H1 (cell line): ENCODE measurements around the gene ASAP2. TPM values are rescaled to one million over a fixed set of nuclear protein-coding genes. Genes with fewer than 3 reads are reported as not detected.

Source experiments
- CTCF ChIA-PET: fragments of 300-600 bp; sonication (Branson Sonifier 250); formaldehyde crosslinking; loops from one replicate; lab custom pipeline; 2021; ENCODE audit not compliant: partially characterized antibody; lab: Charles Lee
- POLR2A ChIA-PET: fragments of 300-600 bp; sonication (Branson Sonifier 250); formaldehyde crosslinking; loops from one replicate; lab custom pipeline; 2021; ENCODE audit warnings: inconsistent platforms; ENCODE audit not compliant: partially characterized antibody; lab: Charles Lee
- DNase-seq, 2 experiments: peaks; one replicate each; pipeline versions ENCODE4 v3.0.0 to v3.0.0-alpha.2; 2010 to 2022; ENCODE audit warnings: low spot score in 2 of 2, low read depth in 1 of 2, mixed read lengths in 1 of 2
- FAIRE-seq: peaks from 2 replicates; lab custom pipeline; 2011; peaks lifted over from hg19 to GRCh38; lab: Jason Lieb, UNC
- H2AFZ ChIP-seq: 2 replicates; pipeline ENCODE4 v1.8.1; 2012; ENCODE audit warnings: low read length, inconsistent platforms
- H2AK5ac ChIP-seq: 2 replicates; pipeline ENCODE4 v1.6.1; 2013; ENCODE audit warnings: low read depth, low read length
- H2BK120ac ChIP-seq: replicated peaks from 2 replicates; pipeline ENCODE3; 2013; ENCODE audit warnings: low read depth, low read length, inconsistent platforms
- H2BK12ac ChIP-seq: 2 replicates; pipeline ENCODE4 v1.6.1; 2013; ENCODE audit warnings: low read depth, low read length
- H2BK15ac ChIP-seq: 2 replicates; pipeline ENCODE4 v1.6.1; 2013; ENCODE audit warnings: low read length
- H2BK20ac ChIP-seq: 2 replicates; pipeline ENCODE4 v1.6.1; 2013; ENCODE audit warnings: low read length
- H2BK5ac ChIP-seq: 2 replicates; pipeline ENCODE4 v1.6.1; 2013; ENCODE audit warnings: low read depth, low read length
- H3K14ac ChIP-seq: 2 replicates; pipeline ENCODE4 v1.6.1; 2013; ENCODE audit warnings: inconsistent platforms; ENCODE audit not compliant: insufficient read length
- H3K18ac ChIP-seq: 2 replicates; pipeline ENCODE4 v1.6.1; 2013; ENCODE audit warnings: low read length; ENCODE audit errors: extremely low read depth
- H3K23ac ChIP-seq: 2 replicates; pipeline ENCODE4 v1.6.1; 2013; ENCODE audit warnings: inconsistent platforms; ENCODE audit not compliant: insufficient read length
- H3K23me2 ChIP-seq: 2 replicates; pipeline ENCODE4 v1.6.1; 2013; ENCODE audit warnings: low read depth, low read length
- H3K27ac ChIP-seq: 2 replicates; pipeline ENCODE4 v1.6.1; 2011; ENCODE audit warnings: low read depth, low read length, inconsistent platforms
- H3K27me3 ChIP-seq, 4 experiments: replicated peaks in 1 of 4; 1 replicate in 1 of 4; 2 replicates in 3 of 4; pipeline versions ENCODE4 v1.6.1 to v1.8.1; 2011 to 2013; ENCODE audit warnings: low read length in 3 of 4, mild to moderate bottlenecking in 3 of 4, inconsistent platforms in 2 of 4, mixed read lengths in 2 of 4, moderate library complexity in 1 of 4; ENCODE audit not compliant: control insufficient read depth in 3 of 4, insufficient read depth in 3 of 4; ENCODE audit errors: extremely low read depth in 1 of 4
- H3K36me3 ChIP-seq, 4 experiments: 2 replicates each; pipeline versions ENCODE4 v1.6.1 to v1.8.1; 2011 to 2013; ENCODE audit warnings: mild to moderate bottlenecking in 4 of 4, low read length in 3 of 4, moderate library complexity in 2 of 4, control low read depth in 1 of 4, inconsistent platforms in 1 of 4; ENCODE audit not compliant: insufficient read depth in 4 of 4, control insufficient read depth in 2 of 4
- H3K4ac ChIP-seq: replicated peaks from 2 replicates; pipeline ENCODE3; 2013; ENCODE audit warnings: low read length, low read depth, mixed read lengths, inconsistent platforms; ENCODE audit not compliant: insufficient read length
- H3K4me1 ChIP-seq, 4 experiments: replicated peaks in 1 of 4; 1 replicate in 1 of 4; 2 replicates in 3 of 4; pipeline versions ENCODE4 v1.6.1 to v1.8.1; 2011 to 2013; ENCODE audit warnings: low read length in 3 of 4, inconsistent platforms in 2 of 4, mixed read lengths in 1 of 4; ENCODE audit not compliant: insufficient read depth in 4 of 4, control insufficient read depth in 3 of 4
- H3K4me2 ChIP-seq, 2 experiments: 2 replicates each; pipeline versions ENCODE4 v1.6.1 to v1.8.1; 2011 to 2013; ENCODE audit warnings: low read depth in 2 of 2, low read length in 2 of 2, control low read depth in 1 of 2, inconsistent platforms in 1 of 2, mild to moderate bottlenecking in 1 of 2; ENCODE audit not compliant: insufficient read depth in 1 of 2
- H3K4me3 ChIP-seq, 4 experiments: fragments of 200-600, 300-600 bp in 1 of 4; sonication (generic), shearing (Covaris generic), sonication (Bioruptor Twin) in 1 of 4; 2 replicates each; pipeline versions ENCODE4 v1.5.1 to v1.8.1; 2011 to 2016; ENCODE audit warnings: low read length in 4 of 4, low read depth in 3 of 4, control low read depth in 2 of 4, inconsistent platforms in 2 of 4, mild to moderate bottlenecking in 2 of 4, mixed read lengths in 1 of 4, moderate library complexity in 1 of 4; ENCODE audit not compliant: insufficient read depth in 2 of 4; ENCODE audit errors: extremely low read depth in 1 of 4
- H3K56ac ChIP-seq: replicated peaks from 2 replicates; pipeline ENCODE3; 2013; ENCODE audit warnings: low read depth, mild to moderate bottlenecking, mixed read lengths, low read length, inconsistent platforms; ENCODE audit not compliant: insufficient read length
- H3K79me1 ChIP-seq: 2 replicates; pipeline ENCODE4 v1.6.1; 2013; ENCODE audit warnings: low read depth, low read length, control low read depth
- H3K79me2 ChIP-seq, 2 experiments: 2 replicates each; pipeline versions ENCODE4 v1.6.1 to v1.8.1; 2012 to 2013; ENCODE audit warnings: low read length in 2 of 2, mild to moderate bottlenecking in 2 of 2, inconsistent platforms in 1 of 2; ENCODE audit not compliant: insufficient read depth in 2 of 2, control insufficient read depth in 1 of 2
- H3K9ac ChIP-seq, 4 experiments: replicated peaks in 1 of 4; 1 replicate in 1 of 4; 2 replicates in 3 of 4; pipeline versions ENCODE4 v1.6.1 to v1.8.1; 2011 to 2013; ENCODE audit warnings: low read depth in 3 of 4, low read length in 3 of 4, control low read depth in 2 of 4, mild to moderate bottlenecking in 2 of 4, moderate library complexity in 2 of 4, inconsistent platforms in 1 of 4; ENCODE audit errors: extremely low read depth in 1 of 4
- H3K9me3 ChIP-seq, 2 experiments: 2 replicates each; pipeline versions ENCODE4 v1.6.1 to v1.8.1; 2012 to 2013; ENCODE audit warnings: mild to moderate bottlenecking in 2 of 2, moderate library complexity in 2 of 2, control low read depth in 1 of 2, inconsistent platforms in 1 of 2, low read depth in 1 of 2, low read length in 1 of 2, mixed read lengths in 1 of 2; ENCODE audit not compliant: insufficient read depth in 2 of 2
- H4K20me1 ChIP-seq, 2 experiments: replicated peaks in 1 of 2; 2 replicates each; pipeline versions ENCODE3 to v1.8.1; 2011 to 2013; ENCODE audit warnings: inconsistent platforms in 2 of 2, low read length in 2 of 2, mild to moderate bottlenecking in 1 of 2; ENCODE audit not compliant: insufficient read depth in 2 of 2, control insufficient read depth in 1 of 2
- H4K5ac ChIP-seq: 2 replicates; pipeline ENCODE4 v1.6.1; 2013; ENCODE audit warnings: low read length, low read depth, mixed read lengths, inconsistent platforms; ENCODE audit not compliant: insufficient read length
- H4K8ac ChIP-seq: 2 replicates; pipeline ENCODE4 v1.8.0; 2013; ENCODE audit warnings: mild to moderate bottlenecking, moderate library complexity, low read length, inconsistent platforms; ENCODE audit not compliant: insufficient read depth; ENCODE audit errors: extremely low read depth
- H4K91ac ChIP-seq: replicated peaks from 2 replicates; pipeline ENCODE3; 2013; ENCODE audit warnings: low read length, mixed read lengths, inconsistent platforms; ENCODE audit not compliant: insufficient read length
- ATF3 ChIP-seq: IDR thresholded peaks from 2 replicates; pipeline ENCODE4 v1.6.1; 2011; ENCODE audit warnings: low read depth, mild to moderate bottlenecking, low read length; ENCODE audit not compliant: insufficient read depth
- CEBPB ChIP-seq: IDR thresholded peaks from 2 replicates; pipeline ENCODE4 v1.6.1; 2012; ENCODE audit warnings: low read depth, low read length
- EP300 ChIP-seq, 2 experiments: IDR thresholded peaks; 1 replicate in 1 of 2; 2 replicates in 1 of 2; pipeline ENCODE4 v1.6.1; 2011 to 2012; ENCODE audit warnings: low read depth in 2 of 2, low read length in 2 of 2, mild to moderate bottlenecking in 2 of 2, borderline replicate concordance in 1 of 2, inconsistent platforms in 1 of 2, moderate library complexity in 1 of 2
- MAX ChIP-seq: IDR thresholded peaks from 2 replicates; pipeline ENCODE4 v1.6.1; 2012; ENCODE audit warnings: inconsistent platforms
- PHF8 ChIP-seq: fragments of 200-600 bp; sonication (generic); conservative IDR thresholded peaks from 2 replicates; pipeline ENCODE4 v1.7.1; 2012; ENCODE audit warnings: low read depth, mild to moderate bottlenecking, inconsistent platforms, low read length, moderate library complexity
- POLR2AphosphoS5 ChIP-seq: IDR thresholded peaks from 2 replicates; pipeline ENCODE4 v1.6.1; 2011; ENCODE audit warnings: low read depth, low read length
- RBBP5 ChIP-seq: IDR thresholded peaks from 2 replicates; pipeline ENCODE4 v1.7.1; 2012; ENCODE audit warnings: low read depth, mild to moderate bottlenecking, inconsistent platforms, low read length, moderate library complexity, borderline replicate concordance
- TBP ChIP-seq: IDR thresholded peaks from 2 replicates; pipeline ENCODE4 v1.6.1; 2011; ENCODE audit warnings: low read depth, low read length, improper control_type of control experiment
- TCF12 ChIP-seq: IDR thresholded peaks from 2 replicates; pipeline ENCODE4 v1.6.1; 2011; ENCODE audit warnings: low read depth, mild to moderate bottlenecking, low read length
- TEAD4 ChIP-seq: IDR thresholded peaks from 2 replicates; pipeline ENCODE4 v1.6.1; 2012; ENCODE audit warnings: low read depth, low read length, inconsistent platforms, mixed read lengths
- WGBS, 2 experiments: shearing (Covaris generic) in 1 of 2; methylation state at CpG; one replicate each; pipeline versions ENCODE4 v1.1.6 to v1.1.7; 2013 to 2015; ENCODE audit warnings: low lambda C conversion rate in 2 of 2, mixed read lengths in 2 of 2, inconsistent platforms in 1 of 2, low coverage in 1 of 2, missing lambda C conversion rate in 1 of 2; ENCODE audit not compliant: insufficient replicate concordance in 2 of 2, insufficient coverage in 1 of 2, insufficient read length in 1 of 2; ENCODE audit errors: extremely low coverage in 1 of 2, missing lambda C conversion rate in 1 of 2; 5-methylcytosine and 5-hydroxymethylcytosine counted together
- polyA plus RNA-seq, 7 experiments: library from polyadenylated mRNA; depleted of rRNA in 3 of 7; stranded (reverse) in 5 of 7; unstranded in 2 of 7; fragments of >200 nt in 5 of 7; fragments of 200-250 nt in 2 of 7; gene quantifications; 1 replicate in 5 of 7; 2 replicates in 1 of 7; 4 replicates in 1 of 7; pipeline versions ENCODE4 v1.2.1 to v1.2.3, GENCODE V29; 2011 to 2013; ENCODE audit warnings: missing spikeins in 2 of 7, mixed read lengths in 2 of 7
- total RNA-seq: library from RNA; stranded (reverse); fragmentation: NEBNext Ultra II Directional; extraction: Animal tissue kit (Norgen Biotek cat#: 25700); gene quantifications from 2 replicates; pipeline ENCODE4 v1.2.1, GENCODE V29; 2021
- TF ChIP-seq, protein P1 (sequence below): IDR thresholded peaks from 2 replicates; pipeline ENCODE4 v1.6.1; 2012; ENCODE audit warnings: low read length, inconsistent platforms

ASAP2 gene
- total and polyA plus RNA-seq, 2 of the 8 experiments (the other 6 are each of a cell fraction or from before 2014, with no cell fraction given) = 10.2 to 18.7 TPM

GRCh38 chr2:9285385-9285920, 78.8 kb downstream of the ASAP2 start:
- H3K9me3 ChIP-seq = no peaks in the 10 kb centered on the region
- no peaks in the 10 kb centered on the region for H3K23me2 ChIP-seq
- H2BK15ac ChIP-seq = no peak overlapping the region
- H2AFZ ChIP-seq = no peak overlapping the region
- no peak for DNase-seq
- no peak overlapping the region for H2BK12ac ChIP-seq
- no peak overlapping the region for H3K4me2 ChIP-seq
- CTCF ChIA-PET = interaction anchor here (1.6 to 2.4 kb wide), 4 partner anchors 9 to 409 kb away, joined by 3 to 15 read pairs (median 6); no protein-coding TSS in a partner anchor
- no peak overlapping the region for H2BK5ac ChIP-seq
- FAIRE-seq = no peak
- no peaks in the 10 kb centered on the region for H3K36me3 ChIP-seq
- 86% methylated on average over 2 of the region's 2 CpGs; no CpG with 5 or more reads in 1 of the 2 experiments for WGBS, 2 experiments
- no peak overlapping the region for H3K4ac ChIP-seq
- H4K8ac ChIP-seq = no peak overlapping the region
- no peak overlapping the region for H2BK120ac ChIP-seq
- no peak overlapping the region for H3K23ac ChIP-seq
- no peak overlapping the region for H4K5ac ChIP-seq
- H4K91ac ChIP-seq = no peak overlapping the region
- H3K79me2 ChIP-seq = no peaks in the 10 kb centered on the region
- H3K56ac ChIP-seq = no peak overlapping the region
- H3K18ac ChIP-seq = no peak overlapping the region
- no peaks in the 10 kb centered on the region; the same call in 1 of the 2 replicates for H3K79me1 ChIP-seq
- no peaks in the 10 kb centered on the region for H4K20me1 ChIP-seq
- H3K4me3 ChIP-seq = no peak overlapping the region
- H3K9ac ChIP-seq = no peak overlapping the region
- POLR2A ChIA-PET = no interaction called here
- no peak overlapping the region for H2BK20ac ChIP-seq
- H3K27ac ChIP-seq = no peak overlapping the region
- H3K4me1 ChIP-seq = peaks cover 2 to 21% (median 10%) of the 10 kb centered on the region in 4 experiments
- no peak overlapping the region for H2AK5ac ChIP-seq
- H3K27me3 ChIP-seq = no peaks in the 10 kb centered on the region; a peak in 1 of 7 replicates
- H3K14ac ChIP-seq = no peak overlapping the region
- TF ChIP-seq EP300 (IDR thresholded peaks at IDR 0.05; ENCODE audit: borderline replicate concordance in 1 of 2, low read depth in 2 of 2, low read length in 2 of 2) (no peak), PHF8 (no peak), TCF12 (no peak), ATF3 (no peak), MAX (no peak), TBP (no peak), RBBP5 (no peak), TEAD4 (no peak), POLR2AphosphoS5 (no peak), CEBPB (no peak)
- TF ChIP-seq, protein P1, sequence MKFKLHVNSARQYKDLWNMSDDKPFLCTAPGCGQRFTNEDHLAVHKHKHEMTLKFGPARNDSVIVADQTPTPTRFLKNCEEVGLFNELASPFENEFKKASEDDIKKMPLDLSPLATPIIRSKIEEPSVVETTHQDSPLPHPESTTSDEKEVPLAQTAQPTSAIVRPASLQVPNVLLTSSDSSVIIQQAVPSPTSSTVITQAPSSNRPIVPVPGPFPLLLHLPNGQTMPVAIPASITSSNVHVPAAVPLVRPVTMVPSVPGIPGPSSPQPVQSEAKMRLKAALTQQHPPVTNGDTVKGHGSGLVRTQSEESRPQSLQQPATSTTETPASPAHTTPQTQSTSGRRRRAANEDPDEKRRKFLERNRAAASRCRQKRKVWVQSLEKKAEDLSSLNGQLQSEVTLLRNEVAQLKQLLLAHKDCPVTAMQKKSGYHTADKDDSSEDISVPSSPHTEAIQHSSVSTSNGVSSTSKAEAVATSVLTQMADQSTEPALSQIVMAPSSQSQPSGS = no peak
